ENCODE data around the gene PKHD1.

Gene PKHD1

DNA sequence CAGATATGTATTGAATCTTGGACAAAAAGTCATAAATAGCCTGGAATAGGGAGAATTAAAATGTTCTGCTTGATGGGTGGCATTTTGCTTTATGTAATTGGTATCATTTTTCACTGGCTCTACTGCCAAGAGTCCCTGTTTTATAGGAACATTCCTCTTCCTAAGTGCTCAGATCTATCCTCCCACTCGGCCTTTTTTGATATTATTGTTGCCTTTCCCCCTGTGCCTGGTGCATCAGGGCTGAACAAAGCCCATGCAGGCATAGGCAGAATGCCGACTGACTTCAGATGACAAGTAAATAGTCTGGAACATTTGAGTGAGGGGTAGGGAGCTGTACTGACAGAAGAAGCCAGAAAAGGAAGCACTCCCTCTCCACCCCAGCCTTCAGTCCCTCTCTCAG, 127.0 kb downstream of the PKHD1 start:
- Histone ChIP-seq H3K4me3 (ENCODE audit: severe bottlenecking) (no peak overlapping the region), H3K27ac (ENCODE audit: poor library complexity, severe bottlenecking) (no peak overlapping the region), H3K9me3 (ENCODE audit: severe bottlenecking) (no peaks in the 10 kb centered on the region), H3K27me3 (ENCODE audit: insufficient read depth, poor library complexity, severe bottlenecking) (peaks cover 12% of the 10 kb centered on the region), H3K4me1 (ENCODE audit: insufficient read depth, poor library complexity, severe bottlenecking) (no peaks in the 10 kb centered on the region), H3K36me3 (ENCODE audit: low read depth) (no peaks in the 10 kb centered on the region; the same call in 1 of the 2 replicates)
- no peak for ATAC-seq (ENCODE audit: low read depth)
- DNase-seq (ENCODE audit: low spot score): no peak
- TF ChIP-seq, protein P1, sequence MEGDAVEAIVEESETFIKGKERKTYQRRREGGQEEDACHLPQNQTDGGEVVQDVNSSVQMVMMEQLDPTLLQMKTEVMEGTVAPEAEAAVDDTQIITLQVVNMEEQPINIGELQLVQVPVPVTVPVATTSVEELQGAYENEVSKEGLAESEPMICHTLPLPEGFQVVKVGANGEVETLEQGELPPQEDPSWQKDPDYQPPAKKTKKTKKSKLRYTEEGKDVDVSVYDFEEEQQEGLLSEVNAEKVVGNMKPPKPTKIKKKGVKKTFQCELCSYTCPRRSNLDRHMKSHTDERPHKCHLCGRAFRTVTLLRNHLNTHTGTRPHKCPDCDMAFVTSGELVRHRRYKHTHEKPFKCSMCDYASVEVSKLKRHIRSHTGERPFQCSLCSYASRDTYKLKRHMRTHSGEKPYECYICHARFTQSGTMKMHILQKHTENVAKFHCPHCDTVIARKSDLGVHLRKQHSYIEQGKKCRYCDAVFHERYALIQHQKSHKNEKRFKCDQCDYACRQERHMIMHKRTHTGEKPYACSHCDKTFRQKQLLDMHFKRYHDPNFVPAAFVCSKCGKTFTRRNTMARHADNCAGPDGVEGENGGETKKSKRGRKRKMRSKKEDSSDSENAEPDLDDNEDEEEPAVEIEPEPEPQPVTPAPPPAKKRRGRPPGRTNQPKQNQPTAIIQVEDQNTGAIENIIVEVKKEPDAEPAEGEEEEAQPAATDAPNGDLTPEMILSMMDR (IDR thresholded peaks at IDR 0.05; ENCODE audit: poor library complexity, severe bottlenecking): no peak

GRCh38 chr6:51959744-51960383, 127.5 kb downstream of the PKHD1 start:
- H3K27ac ChIP-seq (ENCODE audit: poor library complexity, severe bottlenecking): no peak overlapping the region

DNA sequence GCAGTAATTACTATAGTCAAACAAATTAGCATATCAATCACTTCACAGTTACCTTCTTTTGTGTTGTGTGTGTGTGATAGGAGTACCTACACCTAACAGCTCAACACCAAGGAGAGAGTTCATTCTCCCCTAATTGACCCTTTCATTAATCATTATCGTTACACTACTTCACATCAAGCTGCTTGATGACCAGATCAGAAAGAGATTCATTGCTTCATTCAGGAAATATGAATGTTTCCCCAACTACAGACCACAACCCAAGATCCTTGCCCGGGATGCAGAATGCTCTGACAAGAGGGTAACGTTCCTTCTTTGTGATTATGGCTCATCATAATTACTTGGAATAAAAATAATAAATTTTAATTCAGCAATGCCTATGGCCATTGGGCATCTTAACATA, 132.7 kb downstream of the PKHD1 start:
- ATAC-seq (ENCODE audit: low read depth) (no peak), DNase-seq (ENCODE audit: low spot score) (no peak)
- Histone ChIP-seq H3K27me3 (ENCODE audit: insufficient read depth, poor library complexity, severe bottlenecking) (no peaks in the 10 kb centered on the region), H3K4me3 (ENCODE audit: severe bottlenecking) (no peak overlapping the region), H3K27ac (ENCODE audit: poor library complexity, severe bottlenecking) (no peak overlapping the region), H3K36me3 (ENCODE audit: low read depth) (no peaks in the 10 kb centered on the region), H3K4me1 (ENCODE audit: insufficient read depth, poor library complexity, severe bottlenecking) (no peaks in the 10 kb centered on the region), H3K9me3 (ENCODE audit: severe bottlenecking) (no peaks in the 10 kb centered on the region)
- TF ChIP-seq, protein P1 (IDR thresholded peaks at IDR 0.05; ENCODE audit: poor library complexity, severe bottlenecking): no peak

More at GRCh38 chr6:51959744-51960383, 127.5 kb downstream of the PKHD1 start:
- Histone ChIP-seq H3K36me3 (ENCODE audit: low read depth) (no peaks in the 10 kb centered on the region; the same call in 1 of the 2 replicates), H3K4me1 (ENCODE audit: insufficient read depth, poor library complexity, severe bottlenecking) (no peaks in the 10 kb centered on the region), H3K9me3 (ENCODE audit: severe bottlenecking) (no peaks in the 10 kb centered on the region), H3K27me3 (ENCODE audit: insufficient read depth, poor library complexity, severe bottlenecking) (peaks cover 12% of the 10 kb centered on the region), H3K4me3 (ENCODE audit: severe bottlenecking) (no peak overlapping the region)
- DNase-seq (ENCODE audit: low spot score): no peak
- ATAC-seq (ENCODE audit: low read depth): peak; percentile 74
- TF ChIP-seq, protein P1 (IDR thresholded peaks at IDR 0.05; ENCODE audit: poor library complexity, severe bottlenecking): peak; percentile 87

GRCh38 chr6:51953246-51953645, 134.2 kb downstream of the PKHD1 start:
- DNase-seq (ENCODE audit: low spot score) (no peak), ATAC-seq (ENCODE audit: low read depth) (no peak)
- H3K4me3 ChIP-seq (ENCODE audit: severe bottlenecking): no peak overlapping the region
- TF ChIP-seq, protein P1 (IDR thresholded peaks at IDR 0.05; ENCODE audit: poor library complexity, severe bottlenecking): no peak
- H3K27ac ChIP-seq (ENCODE audit: poor library complexity, severe bottlenecking): no peak overlapping the region
- no peaks in the 10 kb centered on the region for H3K27me3 ChIP-seq (ENCODE audit: insufficient read depth, poor library complexity, severe bottlenecking)
- no peaks in the 10 kb centered on the region for H3K36me3 ChIP-seq (ENCODE audit: low read depth)
- no peaks in the 10 kb centered on the region for H3K4me1 ChIP-seq (ENCODE audit: insufficient read depth, poor library complexity, severe bottlenecking)
- no peaks in the 10 kb centered on the region for H3K9me3 ChIP-seq (ENCODE audit: severe bottlenecking)

- ATAC-seq (ENCODE audit: low read depth): no peak
- Histone ChIP-seq H3K4me1 (ENCODE audit: insufficient read depth, poor library complexity, severe bottlenecking) (no peaks in the 10 kb centered on the region), H3K36me3 (ENCODE audit: low read depth) (no peaks in the 10 kb centered on the region), H3K27me3 (ENCODE audit: insufficient read depth, poor library complexity, severe bottlenecking) (no peaks in the 10 kb centered on the region), H3K9me3 (ENCODE audit: severe bottlenecking) (no peaks in the 10 kb centered on the region), H3K27ac (ENCODE audit: poor library complexity, severe bottlenecking) (no peak overlapping the region), H3K4me3 (ENCODE audit: severe bottlenecking) (no peak overlapping the region)
- DNase-seq (ENCODE audit: low spot score): no peak
- TF ChIP-seq, protein P1 (IDR thresholded peaks at IDR 0.05; ENCODE audit: poor library complexity, severe bottlenecking): no peak
Measured at GRCh38 chr6:51951924-51952323, 135.5 kb downstream of the PKHD1 start.
